Measurements from ENCODE around the gene CMTM8. TPM values are rescaled to one million over a fixed set of nuclear protein-coding genes. Genes with fewer than 3 reads are reported as not detected.
A peak's percentile ranks its signal among the peaks of the same experiment; 100 is the strongest.

Gene CMTM8
- total RNA-seq, 1 donor from 2014 or later: 4.7 TPM

DNA sequence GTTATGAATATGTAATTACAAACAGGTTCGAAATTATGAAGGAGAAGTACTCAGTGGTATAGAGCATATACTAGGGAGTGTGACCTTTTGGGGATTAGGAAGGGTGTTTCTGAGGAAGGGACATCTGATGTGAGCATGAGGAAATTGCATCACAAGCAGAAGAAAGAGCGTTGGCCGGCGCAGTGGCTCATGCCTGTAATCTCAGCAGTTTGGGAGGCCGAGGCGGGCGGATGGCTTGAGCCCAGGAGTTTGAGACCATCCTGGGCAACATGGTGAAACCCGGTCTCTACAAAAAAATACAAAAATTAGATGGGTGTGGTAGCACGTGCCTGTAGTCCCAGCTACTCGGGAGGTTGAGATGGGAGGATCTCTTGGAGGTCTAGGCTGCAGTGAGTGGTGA, 160.1 kb downstream of the CMTM8 start:
- Histone ChIP-seq H3K27ac (no peak overlapping the region), H3K9me3 (no peaks in the 10 kb centered on the region), H3K4me1 (peaks cover 18% of the 10 kb centered on the region), H3K27me3 (no peaks in the 10 kb centered on the region), H3K4me3 (no peak overlapping the region), H3K36me3 (no peaks in the 10 kb centered on the region)
- no peak for DNase-seq (ENCODE audit: extremely low spot score in 2 of 2)
- intact Hi-C loops (cut with DNase I): loop anchor here (10.0 kb wide), 1 partner anchor 66 kb away; no protein-coding TSS in a partner anchor
- TF ChIP-seq POLR2A (IDR thresholded peaks at IDR 0.05) (no peak), POLR2AphosphoS5 (IDR thresholded peaks at IDR 0.05; ENCODE audit: insufficient read depth in 1 of 2, low read depth in 1 of 2) (no peak)
- TF ChIP-seq, protein P1, sequence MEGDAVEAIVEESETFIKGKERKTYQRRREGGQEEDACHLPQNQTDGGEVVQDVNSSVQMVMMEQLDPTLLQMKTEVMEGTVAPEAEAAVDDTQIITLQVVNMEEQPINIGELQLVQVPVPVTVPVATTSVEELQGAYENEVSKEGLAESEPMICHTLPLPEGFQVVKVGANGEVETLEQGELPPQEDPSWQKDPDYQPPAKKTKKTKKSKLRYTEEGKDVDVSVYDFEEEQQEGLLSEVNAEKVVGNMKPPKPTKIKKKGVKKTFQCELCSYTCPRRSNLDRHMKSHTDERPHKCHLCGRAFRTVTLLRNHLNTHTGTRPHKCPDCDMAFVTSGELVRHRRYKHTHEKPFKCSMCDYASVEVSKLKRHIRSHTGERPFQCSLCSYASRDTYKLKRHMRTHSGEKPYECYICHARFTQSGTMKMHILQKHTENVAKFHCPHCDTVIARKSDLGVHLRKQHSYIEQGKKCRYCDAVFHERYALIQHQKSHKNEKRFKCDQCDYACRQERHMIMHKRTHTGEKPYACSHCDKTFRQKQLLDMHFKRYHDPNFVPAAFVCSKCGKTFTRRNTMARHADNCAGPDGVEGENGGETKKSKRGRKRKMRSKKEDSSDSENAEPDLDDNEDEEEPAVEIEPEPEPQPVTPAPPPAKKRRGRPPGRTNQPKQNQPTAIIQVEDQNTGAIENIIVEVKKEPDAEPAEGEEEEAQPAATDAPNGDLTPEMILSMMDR (IDR thresholded peaks at IDR 0.05): no peak

DNA sequence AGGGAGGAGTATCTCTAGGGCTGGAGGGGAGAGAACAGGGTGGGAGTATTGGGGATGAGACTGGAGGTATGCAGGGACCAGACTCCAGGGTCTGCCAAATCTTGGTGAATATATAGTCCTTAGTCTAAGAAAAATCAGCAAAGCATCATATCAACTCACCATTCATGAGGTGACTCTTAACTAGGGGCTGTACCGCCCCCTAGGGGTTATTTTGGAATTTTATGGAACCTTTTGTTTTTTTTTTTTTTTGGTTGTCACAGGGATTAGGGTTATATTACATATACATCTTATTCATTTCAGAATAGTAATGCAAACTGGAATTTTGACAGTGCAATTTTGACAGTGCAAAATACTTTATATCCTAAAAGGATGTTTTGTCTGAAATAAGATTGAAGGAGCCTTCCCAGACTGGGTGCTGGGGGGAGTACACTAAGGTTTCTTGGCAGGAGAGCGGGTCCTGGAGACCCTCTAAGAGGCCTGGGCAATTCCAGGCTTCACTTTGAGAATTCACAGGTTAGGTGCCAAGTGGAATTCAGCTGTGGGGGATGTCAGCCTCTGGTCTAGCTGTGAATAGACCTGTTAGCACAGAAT, 160.6 kb downstream of the CMTM8 start:
- intact Hi-C loops (cut with DNase I): loop anchor here (10.0 kb wide), 1 partner anchor 66 kb away; no protein-coding TSS in a partner anchor
- no peaks in the 10 kb centered on the region for H3K27me3 ChIP-seq
- H3K36me3 ChIP-seq: no peaks in the 10 kb centered on the region
- no peaks in the 10 kb centered on the region for H3K9me3 ChIP-seq
- TF ChIP-seq POLR2A (IDR thresholded peaks at IDR 0.05): no peak
- DNase-seq (ENCODE audit: extremely low spot score in 2 of 2): no peak
- no peak overlapping the region for H3K27ac ChIP-seq
- H3K4me3 ChIP-seq: no peak overlapping the region
- H3K4me1 ChIP-seq: peaks cover 18% of the 10 kb centered on the region

DNA sequence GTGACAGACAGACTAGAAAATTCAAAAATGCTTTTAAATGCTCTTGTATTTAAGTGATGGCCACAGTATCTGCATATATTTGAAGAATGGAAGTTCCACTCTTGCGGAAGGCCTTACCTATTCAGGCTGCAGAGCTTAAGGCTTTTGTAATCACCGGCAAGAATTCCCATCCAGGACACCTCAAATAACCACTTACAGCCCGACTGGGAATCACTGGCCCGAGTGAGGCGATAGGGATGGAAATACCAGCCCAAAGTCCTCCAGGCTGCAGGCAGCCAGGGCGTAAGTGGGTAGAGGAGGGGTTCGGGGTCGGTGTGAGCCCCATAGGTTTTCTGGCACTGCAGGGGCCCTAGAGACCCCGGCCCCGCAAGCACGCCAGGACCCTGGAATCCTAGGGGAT, 162.6 kb downstream of the CMTM8 start:
- H3K9me3 ChIP-seq: no peaks in the 10 kb centered on the region
- TF ChIP-seq POLR2AphosphoS5 (IDR thresholded peaks at IDR 0.05; ENCODE audit: insufficient read depth in 1 of 2, low read depth in 1 of 2): no peak
- no peak for TF ChIP-seq POLR2A (IDR thresholded peaks at IDR 0.05)
- TF ChIP-seq, protein P1 (IDR thresholded peaks at IDR 0.05): no peak
- DNase-seq (ENCODE audit: extremely low spot score in 2 of 2): no peak
- peaks cover 18% of the 10 kb centered on the region for H3K4me1 ChIP-seq
- no peaks in the 10 kb centered on the region for H3K36me3 ChIP-seq
- no peaks in the 10 kb centered on the region for H3K27me3 ChIP-seq
- intact Hi-C loops (cut with DNase I): no loop called here
- H3K4me3 ChIP-seq: peak overlapping the region; percentile 45
- peak overlapping the region; percentile 76 for H3K27ac ChIP-seq

DNA sequence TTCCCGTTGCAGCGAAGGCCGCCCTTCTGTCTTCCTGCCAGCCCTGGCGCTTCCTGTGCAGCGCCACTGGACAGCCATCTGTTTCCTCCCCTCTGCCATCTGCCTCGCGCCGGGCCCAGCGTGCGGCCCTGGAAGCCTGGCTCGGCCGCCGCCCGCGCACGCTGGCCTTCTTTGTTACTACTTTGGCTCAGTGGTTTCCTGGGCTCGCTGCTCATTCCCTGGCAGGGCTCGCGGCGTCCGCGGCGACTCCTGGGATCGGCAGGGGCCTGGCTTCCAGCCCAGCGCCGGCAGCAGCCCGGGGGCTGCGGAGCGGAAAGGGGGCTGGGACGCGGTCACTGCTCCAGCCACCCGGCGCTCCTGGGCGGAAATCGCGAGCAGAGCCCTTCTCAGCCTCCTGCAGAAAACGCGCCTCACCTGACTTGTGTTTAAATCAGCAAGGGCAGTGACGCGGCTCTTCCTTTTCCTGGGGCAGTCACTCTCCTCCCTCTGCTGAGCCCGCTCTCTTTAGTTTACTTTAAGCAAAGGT, 163.1 kb downstream of the CMTM8 start:
- Histone ChIP-seq H3K27ac (peak overlapping the region; percentile 76), H3K4me1 (peaks cover 18% of the 10 kb centered on the region), H3K4me3 (peak overlapping the region; percentile 45), H3K36me3 (no peaks in the 10 kb centered on the region), H3K9me3 (no peaks in the 10 kb centered on the region), H3K27me3 (no peaks in the 10 kb centered on the region)
- intact Hi-C loops (cut with DNase I): no loop called here
- no peak for TF ChIP-seq POLR2A (IDR thresholded peaks at IDR 0.05)
- peak in 1 of 2 donors; percentile 83 for TF ChIP-seq POLR2AphosphoS5 (IDR thresholded peaks at IDR 0.05; ENCODE audit: insufficient read depth in 1 of 2, low read depth in 1 of 2)
- no peak for DNase-seq (ENCODE audit: extremely low spot score in 2 of 2)

DNA sequence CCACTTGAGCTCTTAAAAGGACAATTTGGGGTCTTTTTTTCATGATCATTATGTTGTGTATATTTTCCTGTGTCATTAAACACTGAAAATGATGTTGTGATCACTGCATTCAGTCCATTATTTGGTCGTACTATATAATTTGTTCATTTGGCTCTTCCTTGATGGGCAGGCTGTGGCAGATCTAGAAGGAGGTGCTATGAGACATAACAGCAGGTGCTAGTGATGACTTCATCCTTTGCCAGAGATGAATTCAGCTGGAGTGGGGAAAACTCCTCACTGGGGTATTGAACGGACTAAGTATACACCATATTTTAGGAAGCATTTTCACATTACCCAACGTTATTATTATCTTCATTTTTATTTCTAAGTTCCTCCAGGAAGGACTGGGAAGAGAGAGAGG, 165.2 kb downstream of the CMTM8 start:
- Histone ChIP-seq H3K9me3 (no peaks in the 10 kb centered on the region), H3K36me3 (no peaks in the 10 kb centered on the region), H3K4me3 (no peak overlapping the region), H3K27ac (no peak overlapping the region), H3K4me1 (peaks cover 27% of the 10 kb centered on the region), H3K27me3 (no peaks in the 10 kb centered on the region)
- no peak for DNase-seq (ENCODE audit: extremely low spot score in 2 of 2)
- intact Hi-C loops (cut with DNase I): no loop called here
- TF ChIP-seq, protein P1 (IDR thresholded peaks at IDR 0.05): no peak
- TF ChIP-seq POLR2AphosphoS5 (IDR thresholded peaks at IDR 0.05; ENCODE audit: insufficient read depth in 1 of 2, low read depth in 1 of 2) (no peak), POLR2A (IDR thresholded peaks at IDR 0.05) (no peak)

DNA sequence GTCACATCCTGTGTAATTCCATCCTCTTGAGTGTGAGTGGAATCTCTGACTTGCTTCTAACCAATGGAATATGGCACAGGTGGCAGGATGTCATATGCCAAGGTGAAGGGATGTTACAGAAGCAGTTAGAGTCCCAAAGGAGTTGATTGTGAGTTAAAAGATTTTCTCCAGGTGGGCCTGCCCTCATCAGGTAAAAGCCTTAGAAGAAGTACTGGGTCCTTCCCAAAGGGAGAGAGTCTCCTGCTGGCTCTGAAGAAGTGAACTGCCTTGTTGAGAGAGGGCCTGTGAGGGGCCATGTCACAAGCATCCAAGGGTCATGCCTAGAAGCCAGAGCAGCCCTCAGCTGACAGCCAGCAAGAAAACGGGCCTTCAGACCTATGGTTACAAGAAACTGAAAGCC, 166.2 kb downstream of the CMTM8 start:
- DNase-seq (ENCODE audit: extremely low spot score in 2 of 2): no peak
- TF ChIP-seq POLR2AphosphoS5 (IDR thresholded peaks at IDR 0.05; ENCODE audit: insufficient read depth in 1 of 2, low read depth in 1 of 2) (no peak), POLR2A (IDR thresholded peaks at IDR 0.05) (no peak)
- TF ChIP-seq, protein P1 (IDR thresholded peaks at IDR 0.05): no peak
- Histone ChIP-seq H3K4me1 (peaks cover 27% of the 10 kb centered on the region), H3K9me3 (no peaks in the 10 kb centered on the region), H3K27me3 (no peaks in the 10 kb centered on the region), H3K27ac (no peak overlapping the region), H3K4me3 (no peak overlapping the region), H3K36me3 (no peaks in the 10 kb centered on the region)
- intact Hi-C loops (cut with DNase I): no loop called here
